ENCODE results near the gene MANEAL.

MANEAL gene

DNA sequence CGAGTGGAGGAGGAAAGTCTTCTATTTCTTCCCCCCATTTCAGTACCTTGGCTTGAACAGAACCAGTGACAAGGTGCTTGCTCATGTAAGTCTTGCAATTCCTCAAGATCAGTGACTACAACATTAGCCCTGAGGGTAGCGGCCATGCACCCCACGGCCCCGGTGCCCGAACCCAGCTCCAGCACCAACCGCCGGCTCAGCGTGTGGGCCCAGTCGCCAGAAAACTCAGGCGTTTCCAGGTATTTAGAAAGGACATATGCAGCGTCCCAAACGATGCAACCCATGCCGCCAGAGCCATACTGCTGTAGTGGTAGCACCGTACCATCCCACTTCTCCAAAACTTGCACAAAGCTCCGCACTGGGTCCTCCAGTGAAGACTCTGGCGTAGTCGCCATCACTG, 11.2 kb upstream of the MANEAL start:
- DNase-seq (ENCODE audit: low spot score) = no peak

DNA sequence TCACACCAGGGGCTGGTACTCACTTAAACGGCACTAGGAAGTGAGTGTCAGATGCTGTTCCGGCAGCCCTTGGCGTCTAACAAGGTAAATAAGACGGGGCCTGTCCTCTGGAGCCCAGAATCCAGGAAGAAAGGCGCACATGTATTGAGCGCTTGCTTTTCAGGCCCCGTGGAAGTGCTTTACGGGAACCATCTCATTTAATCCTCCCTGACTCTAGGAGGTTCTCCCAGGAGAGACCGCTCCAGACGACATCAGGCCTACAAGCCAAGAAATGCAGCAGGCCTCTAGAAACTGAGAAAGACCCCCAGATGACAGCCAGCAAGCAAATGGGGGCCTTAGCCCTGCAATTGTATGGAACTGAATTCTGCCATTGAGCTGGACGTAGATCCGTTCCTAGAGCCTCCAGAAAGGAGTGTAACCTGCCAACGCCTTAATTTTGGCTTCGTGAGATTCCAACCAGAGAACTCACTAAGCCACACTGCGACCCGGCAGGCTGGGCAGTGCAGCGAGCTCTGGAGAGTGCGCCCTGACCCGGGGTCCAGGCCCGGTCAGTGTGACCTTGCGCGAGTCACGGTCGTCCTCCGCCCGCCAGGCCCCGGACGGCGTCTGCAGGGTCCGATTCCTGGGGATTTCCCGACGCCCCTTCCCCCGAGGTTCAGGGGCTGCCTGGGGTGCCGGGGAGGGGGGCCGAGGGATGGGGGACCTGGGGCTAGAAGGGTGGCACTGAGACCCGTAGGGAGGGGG, 532 bp upstream of the MANEAL start:
- DNase-seq (ENCODE audit: low spot score) = no peak

DNA sequence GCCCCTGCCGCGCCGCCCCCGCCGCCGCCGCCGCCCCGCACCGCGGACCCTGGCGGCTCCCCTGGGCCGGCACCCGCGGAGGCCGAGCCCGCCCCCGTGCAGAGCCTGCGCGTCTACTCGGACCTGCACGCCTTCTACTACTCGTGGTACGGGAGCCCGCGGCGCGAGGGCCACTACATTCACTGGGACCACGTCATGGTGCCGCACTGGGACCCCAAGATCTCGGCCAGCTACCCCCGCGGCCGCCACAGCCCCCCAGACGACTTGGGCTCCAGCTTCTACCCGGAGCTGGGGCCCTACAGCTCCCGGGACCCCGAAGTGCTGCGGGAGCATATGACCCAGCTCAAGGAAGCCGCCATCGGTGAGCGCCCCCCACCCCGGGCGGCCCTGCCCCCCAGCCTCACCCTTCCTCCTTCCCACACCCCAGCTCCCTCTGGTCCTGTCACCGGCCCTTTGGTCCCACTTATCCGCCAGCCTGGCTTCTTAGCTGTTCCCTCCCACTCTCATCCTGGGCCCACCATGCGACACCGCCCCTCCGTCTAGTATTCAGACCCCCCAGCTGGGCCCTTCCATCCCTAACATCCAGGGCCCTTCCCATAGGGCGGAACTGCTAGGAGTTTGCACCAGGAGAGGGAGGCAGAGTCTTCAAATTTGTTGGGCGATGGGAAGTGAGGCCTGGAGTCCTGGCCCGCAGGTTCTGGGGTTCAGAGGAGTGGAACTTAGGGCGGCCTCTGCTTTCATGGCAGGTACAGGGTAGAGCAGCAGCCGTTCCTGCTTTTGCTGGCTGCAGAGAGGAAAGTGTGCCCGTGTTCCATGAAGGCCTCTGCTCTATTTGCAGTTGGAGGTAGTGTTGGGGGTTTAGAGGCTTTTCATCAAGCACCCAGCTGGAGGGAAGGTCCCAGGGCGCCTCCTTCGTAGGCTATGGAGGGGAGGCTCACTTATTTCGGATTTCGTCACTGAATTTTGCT, 1.0 kb downstream of the MANEAL start:
- DNase-seq (ENCODE audit: low spot score) = no peak

DNA sequence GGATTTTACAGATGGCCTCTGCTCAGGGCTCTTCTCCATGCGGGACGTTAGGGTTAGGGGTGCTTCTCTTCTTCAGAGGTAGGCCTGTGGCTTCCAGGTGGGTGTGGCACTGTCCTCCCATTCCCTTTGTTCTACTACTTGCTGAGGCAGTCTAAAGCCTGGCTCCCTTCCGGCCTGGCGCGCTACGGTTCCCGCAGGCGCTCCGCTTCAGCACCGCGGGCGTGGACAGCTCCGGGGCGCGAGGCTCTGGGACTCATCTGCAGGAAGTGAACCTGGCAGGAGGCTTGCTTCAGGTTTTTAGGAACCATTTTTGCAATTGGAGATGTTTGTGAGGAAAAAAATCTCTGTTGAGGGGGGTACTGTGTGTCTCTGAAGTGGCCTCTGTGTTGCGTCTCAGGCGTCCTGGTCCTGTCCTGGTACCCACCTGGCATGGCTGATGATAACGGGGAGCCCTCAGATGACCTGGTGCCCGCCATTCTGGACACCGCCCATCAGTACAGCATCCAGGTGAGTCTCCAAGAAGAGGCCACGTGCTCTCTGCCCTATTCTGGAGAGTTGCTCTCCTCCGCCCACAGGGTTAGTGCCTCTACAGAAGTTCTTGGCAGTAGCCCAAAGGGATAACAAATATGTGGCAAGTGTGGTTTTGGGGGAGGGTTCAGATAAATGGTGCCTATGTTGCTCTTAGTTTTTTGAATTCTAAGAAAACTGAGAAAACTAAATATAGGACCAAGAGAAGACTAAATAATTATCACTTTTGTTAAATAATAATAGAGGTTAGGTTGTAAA, 1.9 kb downstream of the MANEAL start:
- DNase-seq (ENCODE audit: low spot score) = no peak

DNA sequence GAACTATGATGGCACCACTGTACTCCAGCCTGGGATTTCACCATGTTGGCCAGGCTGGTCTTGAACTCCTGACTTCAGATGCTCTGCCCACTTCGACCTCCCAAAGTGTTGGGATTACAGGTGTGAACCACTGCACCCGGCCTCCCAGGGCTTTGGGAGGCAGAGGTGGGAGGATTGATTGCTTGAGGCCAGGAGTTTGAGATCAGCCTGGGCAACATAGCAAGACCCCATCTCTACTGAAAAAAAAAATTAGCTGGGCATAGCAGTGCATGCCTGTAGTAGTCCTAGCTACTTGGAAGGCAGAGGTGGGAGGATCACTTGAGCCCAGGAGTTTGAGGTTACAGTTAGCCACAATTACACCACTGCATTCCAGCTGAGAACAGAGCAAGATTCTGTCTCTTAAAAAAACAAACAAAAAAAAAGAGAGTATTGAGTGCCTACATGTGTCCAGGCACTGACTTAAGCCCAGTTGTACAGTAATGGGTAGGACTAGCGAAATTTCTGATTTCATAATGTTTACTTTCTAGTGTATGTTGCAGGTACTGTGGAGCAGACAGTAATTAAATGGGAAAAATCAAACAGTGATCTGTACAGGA, 4.2 kb downstream of the MANEAL start:
- DNase-seq (ENCODE audit: low spot score) = no peak

DNA sequence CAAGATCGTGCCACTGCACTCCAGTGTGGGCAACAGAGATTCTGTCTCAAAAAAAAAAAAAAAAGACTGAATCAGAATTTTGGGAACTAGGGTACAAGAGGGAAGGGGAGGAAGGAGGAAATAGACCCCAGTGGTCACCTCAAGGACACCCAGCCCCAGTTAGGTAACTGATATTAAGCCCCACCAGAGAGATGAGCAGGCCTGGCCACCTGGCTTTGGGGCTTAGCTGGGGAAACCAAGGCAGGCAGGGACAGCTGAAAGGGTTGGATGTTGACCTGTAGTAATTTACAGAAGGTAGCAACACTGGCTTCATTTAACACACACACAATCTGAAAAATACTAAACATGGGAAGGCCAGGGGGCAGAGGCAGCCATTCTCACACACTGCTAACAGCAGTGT, 8.8 kb downstream of the MANEAL start:
- no peak for DNase-seq (ENCODE audit: low spot score)

DNA sequence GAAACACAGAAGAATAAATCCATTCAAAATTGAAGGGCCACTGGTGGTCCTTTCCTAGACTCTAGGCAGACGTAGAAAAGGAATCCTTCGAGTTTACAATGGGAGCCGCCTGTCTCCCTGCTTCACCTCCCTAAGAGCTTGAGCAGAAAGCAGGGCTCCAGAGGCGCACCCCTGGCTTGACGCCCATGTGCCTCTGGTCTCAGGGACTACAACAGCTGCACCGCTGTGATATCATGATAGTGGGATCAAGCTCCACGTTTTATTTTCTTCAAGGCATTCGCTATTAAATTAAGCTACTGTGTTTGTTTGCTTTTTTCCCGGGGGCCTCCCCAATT, 13.5 kb downstream of the MANEAL start:
- no peak for DNase-seq (ENCODE audit: low spot score)

DNA sequence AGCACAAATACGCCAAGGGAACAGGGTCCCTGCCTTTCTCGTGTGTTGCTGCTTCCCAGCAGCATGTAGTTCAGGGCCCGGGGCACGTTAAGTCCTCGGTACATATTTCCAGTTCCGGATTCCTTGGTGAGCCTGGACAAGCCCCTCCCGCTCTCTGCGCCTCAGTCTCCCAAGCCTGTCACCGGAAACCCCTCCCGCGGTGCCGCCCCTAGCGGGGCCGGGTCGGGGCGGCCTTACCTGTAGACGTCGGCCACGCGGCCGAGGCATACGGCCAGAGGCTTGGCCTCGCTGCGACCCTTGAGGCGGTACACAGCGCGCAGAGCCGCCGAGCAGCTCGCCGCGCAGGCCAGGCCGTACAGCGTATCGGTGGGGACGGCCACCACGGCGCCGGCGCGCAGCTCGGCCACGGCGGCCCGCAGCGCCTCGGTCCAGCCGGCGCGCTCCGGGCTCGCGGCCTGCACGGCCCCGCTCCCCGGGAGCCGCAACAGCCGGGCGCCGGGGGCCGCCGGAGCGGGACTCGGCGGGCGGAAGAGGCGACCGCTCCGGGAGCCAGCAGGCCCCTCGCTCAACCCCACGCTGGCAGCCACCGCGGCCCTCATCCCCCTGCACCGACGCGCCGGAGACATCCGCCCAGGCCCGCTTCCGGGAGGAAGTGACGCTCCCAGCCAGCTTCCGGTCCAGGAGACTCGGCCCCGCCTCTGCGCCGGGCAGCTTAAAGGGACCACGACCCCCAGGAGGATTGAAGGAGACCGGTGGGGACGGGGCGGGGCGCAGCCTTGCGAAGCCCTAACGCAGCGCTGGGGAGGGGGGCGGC, 14.1 kb downstream of the MANEAL start, which contains the start of the genes C1orf122 and YRDC:
C1orf122 (plus strand) TSS at position 236 of the 814 bp plus-strand sequence. CDS start 615 bp downstream, outside the sequence.
YRDC (minus strand) TSS at position 654 of the 814 bp plus-strand sequence; CDS start at position 626, 28 bp downstream.
- DNase-seq (ENCODE audit: low spot score) = peak; percentile 94

DNA sequence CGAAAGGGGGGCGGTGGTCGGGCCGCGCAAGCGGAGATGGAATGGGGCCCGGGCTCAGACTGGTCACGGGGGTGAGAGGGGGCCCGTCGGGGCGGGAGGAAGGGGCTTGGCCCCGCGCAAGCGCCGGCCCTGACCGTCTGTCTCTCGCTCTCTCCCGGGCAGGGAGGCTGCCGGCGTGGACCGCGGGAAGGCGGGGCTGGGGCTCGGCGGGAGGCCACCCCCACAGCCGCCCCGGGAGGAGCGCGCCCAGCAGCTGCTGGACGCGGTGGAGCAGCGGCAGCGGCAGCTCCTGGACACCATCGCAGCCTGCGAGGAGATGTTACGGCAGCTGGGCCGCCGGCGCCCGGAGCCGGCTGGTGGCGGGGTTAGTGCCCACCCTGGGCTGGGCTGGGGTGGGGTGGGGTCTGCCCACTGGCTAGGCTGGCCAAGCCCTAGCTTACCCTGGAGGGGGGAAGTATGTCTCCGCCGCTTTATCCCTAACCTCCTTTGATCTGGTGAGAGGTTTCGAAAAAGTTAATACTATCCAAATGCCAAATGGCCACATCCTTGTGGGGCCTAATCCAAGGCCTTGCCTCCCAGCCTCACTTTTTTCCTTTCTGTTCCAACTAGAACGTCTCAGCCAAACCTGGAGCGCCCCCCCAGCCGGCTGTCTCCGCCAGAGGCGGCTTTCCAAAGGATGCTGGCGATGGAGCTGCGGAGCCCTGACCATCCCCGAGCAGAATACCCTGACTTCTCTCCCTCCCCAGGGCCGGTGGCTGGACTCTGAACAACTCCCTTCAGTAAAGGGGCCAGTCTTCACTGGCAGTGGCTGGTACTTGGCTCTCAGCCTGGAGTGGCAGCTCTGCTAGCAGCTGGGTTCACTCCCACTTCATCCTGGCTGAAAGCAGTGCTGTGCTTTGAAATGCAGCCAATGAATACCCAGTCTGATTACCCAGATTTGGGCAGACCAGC, 15.0 kb downstream of the MANEAL start:
- DNase-seq (ENCODE audit: low spot score) = peak; percentile 91

DNA sequence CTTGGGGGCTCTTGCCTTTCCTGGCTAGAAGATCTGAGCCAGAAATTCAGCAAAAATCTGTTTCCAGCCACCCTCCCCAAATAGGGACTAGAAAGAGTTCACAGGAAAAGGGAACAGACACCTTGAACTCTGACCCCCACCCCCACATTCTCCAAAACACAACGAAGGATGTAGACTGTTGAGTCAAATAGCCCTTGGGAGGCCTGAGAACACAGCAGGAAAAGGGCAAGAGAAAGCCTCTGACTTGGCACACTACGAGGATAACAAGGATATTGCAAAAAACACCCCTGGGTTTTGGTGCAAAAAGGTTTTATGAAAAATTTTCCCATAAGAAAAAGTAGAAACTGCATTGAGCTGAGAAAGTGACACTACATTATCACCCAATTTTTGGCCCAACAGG, 16.3 kb downstream of the MANEAL start:
- DNase-seq (ENCODE audit: low spot score) = no peak

DNA sequence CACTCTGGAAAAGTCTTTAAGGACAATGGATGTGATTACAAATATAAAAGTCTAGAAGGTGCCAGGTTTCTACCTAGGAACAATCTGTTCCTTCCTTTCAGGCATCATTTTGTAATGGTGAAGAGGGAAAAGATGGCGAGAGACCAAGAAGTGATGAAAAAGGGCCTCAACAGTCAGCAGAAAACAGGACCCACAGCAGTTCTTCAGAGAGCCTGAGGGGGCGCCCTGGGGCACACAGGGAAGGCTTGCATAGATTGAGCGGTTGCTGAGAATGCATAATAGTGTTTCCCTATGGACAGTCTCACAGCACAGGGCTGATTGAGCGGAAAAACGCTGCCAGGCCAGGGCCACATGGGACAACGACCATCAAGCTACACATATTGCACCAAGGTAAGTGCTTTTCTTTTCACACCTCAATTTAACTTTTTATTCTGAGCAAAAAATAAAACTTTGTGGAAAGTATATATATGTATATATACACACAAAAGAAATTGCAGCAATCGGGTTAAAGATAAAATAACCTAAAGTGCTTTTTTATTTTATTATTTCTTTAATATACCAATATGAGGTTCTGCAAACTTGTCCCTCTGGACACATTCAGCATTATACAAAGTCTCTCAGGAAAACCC, 17.5 kb downstream of the MANEAL start:
- DNase-seq (ENCODE audit: low spot score) = peak; percentile 81

DNA sequence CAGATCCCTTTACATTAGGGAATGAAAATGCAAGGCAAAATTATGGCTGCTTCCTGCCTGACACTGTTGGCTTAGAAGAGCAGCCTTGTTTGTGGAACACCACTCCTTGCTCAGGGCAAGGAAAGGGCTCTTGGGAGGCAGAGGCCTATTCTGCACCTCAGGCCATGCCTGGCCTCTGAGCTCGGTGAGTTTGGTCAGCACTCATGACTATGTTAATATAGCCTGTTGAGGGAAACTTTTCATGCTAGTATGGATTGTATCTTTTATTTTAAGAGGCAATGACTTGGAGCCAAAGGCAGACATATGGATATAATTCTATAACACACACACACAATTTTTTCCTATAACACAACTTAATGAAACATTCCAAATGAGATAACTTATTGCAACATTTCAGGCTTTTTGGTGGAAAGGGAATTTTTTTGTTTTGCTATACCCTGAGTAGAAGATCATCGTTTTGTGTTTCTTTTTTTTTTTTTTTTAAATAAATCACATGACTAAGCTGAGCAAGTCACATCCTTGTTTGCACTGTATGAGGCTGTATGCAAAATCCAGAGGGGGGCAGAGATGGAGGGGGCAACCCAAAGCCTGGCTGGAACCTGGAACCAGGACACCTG, 20.0 kb downstream of the MANEAL start:
- no peak for DNase-seq (ENCODE audit: low spot score)

DNA sequence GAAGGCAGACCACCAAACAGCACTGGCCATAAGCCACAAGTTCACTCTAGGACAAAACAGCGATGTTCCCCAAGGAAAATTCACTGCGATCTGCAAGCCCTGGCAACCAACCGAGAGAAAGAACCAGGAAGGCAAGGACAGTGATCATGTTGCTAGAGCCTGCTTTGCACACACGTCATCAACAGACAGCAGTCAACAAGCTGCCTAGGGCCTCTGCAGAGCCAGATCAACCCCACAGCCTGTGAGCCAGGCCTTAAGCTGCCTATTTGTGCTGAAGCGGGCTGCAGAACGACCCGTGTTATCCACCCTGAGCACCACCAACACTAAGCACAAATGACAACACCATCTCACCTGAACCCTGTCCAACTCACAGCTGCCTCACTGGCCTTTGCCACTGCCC, 20.6 kb downstream of the MANEAL start:
- DNase-seq (ENCODE audit: low spot score) = peak; percentile 42

DNA sequence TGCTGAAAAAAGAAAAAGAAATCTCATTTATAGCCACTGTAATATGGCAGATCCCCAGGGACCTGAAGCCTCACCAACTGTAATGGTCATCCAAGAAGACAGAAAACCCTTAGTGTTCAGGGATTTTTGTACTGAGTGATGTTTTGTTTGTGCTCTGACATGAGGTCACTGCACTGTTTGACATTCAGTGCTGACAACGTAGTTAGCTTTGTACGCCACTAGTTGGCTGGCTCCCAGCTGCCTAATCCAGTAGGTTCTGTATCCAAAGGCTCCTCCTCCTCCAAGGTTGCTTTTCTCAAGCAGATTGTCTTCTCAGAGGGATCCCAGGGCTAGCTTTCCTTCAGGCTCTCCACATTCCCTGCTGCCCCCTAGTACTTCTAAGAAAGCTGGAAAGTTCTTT, 23.8 kb downstream of the MANEAL start:
- DNase-seq (ENCODE audit: low spot score) = peak; percentile 81

DNA sequence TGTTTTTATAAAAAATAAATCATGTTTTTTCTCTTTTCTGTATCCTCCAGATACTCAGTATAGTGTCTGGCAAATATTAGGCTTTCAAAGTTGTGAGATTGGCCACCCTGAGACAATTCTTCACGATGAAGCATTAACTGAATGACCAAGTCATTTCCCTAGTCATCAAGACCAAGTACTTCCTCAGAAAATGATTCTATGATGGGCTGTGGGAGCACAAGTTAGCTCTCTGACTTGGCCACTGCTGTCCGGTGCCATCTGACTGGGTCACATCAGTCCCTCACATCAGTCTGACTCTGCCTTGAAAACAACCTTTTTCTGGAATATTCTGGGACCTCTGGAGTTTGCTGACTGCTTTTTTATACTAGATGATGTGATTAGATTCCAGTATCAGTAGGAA, 27.8 kb downstream of the MANEAL start:
- no peak for DNase-seq (ENCODE audit: low spot score)

DNA sequence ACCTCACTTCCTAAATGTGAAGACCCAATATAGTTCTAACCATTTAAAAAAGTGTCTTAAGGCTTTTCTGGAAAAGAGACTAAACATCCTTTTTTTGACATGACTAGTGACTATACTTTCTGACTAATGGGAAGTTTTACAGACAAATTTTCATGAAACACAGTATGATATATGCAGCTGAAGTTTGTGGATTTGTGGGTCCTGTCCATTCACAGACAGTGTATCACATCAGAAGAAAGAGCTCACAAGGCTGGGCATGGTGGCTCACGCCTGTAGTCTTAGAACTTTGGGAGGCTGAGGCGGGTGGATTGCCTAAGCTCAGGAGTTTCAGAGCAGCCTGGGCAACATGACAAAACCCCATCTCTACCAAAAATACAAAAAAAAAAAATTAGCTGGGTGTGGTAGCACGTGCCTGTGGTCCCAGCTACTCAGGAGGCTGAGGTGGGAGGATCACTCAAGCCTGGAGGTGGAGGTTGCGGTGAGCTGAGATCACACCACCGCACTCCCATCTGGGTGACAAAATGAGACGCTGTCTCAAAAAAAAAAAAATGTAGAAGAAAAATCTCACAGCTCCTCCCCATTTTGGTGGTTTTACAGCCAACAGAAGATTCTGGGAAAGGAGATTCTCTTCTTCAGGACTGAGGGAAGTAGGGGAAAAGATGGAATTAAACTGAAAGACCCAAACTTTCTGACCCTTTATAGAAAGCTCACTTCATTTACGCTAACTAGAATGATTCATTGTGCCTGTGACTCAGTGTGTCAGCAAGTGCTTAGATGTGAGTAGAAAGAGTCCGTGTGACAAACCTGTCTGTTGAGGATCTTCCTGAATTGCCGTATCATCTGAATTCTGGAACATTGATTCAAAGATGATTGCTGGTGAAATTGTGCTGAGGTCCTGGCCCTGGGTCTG, 29.5 kb downstream of the MANEAL start:
- DNase-seq (ENCODE audit: low spot score) = no peak

DNA sequence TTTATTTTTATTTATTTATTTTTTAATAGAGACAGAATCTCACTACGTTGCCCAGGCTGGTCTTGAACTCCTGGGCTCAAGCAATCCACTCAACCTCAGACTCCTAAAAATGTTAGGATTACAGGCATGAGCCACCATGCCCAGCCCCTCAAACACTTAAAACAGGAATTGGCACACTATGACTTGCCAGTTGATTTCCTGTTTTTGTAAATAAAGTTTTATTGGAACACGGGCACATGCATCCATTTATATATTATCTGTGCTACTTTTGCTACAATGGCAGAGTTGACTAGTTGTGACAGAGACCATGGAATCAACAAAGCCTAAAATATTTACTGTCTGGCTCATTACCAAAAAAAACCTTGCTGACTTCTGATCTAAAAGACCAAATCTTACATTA, 30.4 kb downstream of the MANEAL start:
- no peak for DNase-seq (ENCODE audit: low spot score)

DNA sequence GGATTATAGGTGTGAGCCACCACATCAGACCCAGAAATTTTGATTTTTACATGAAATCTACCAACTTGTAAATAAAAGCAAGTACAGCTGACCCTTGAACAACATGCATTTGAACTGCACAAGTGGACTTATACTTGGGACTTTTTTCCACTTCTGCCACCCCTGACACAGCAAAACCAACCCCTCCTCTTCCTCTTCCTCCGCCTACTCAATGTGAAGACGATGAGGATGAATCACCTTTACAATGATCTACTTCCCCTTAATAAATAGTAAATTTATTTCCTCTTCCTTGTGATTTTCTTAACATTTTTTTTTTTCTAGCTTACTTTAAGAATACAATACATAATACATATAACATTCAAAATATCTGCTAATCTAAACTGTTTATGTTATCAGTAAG, 31.9 kb downstream of the MANEAL start:
- no peak for DNase-seq (ENCODE audit: low spot score)

Measured in putamen (tissue), 1 donor.